ENCODE measurements around the gene ASIC4. TPM values are rescaled to one million over a fixed set of nuclear protein-coding genes. Genes with fewer than 3 reads are reported as not detected.

The ASIC4 gene
- total and polyA plus RNA-seq, 2 of the 13 experiments (the other 11 are each of a cell fraction or from before 2014, with no cell fraction given), result 0.03 TPM; not detected in 1

GRCh38 chr2:219576505-219577388 lies 62.5 kb downstream of the ASIC4 start (continued):
- TF ChIP-seq ZBTB25 (CRISPR knock-in tag; IDR thresholded peaks at IDR 0.05) (peak; percentile 86; the same call in 1 of the 2 replicates), PAXIP1 (CRISPR knock-in tag; conservative IDR thresholded peaks at IDR 0.05) (peak; percentile 98), TFDP1 (CRISPR knock-in tag; IDR thresholded peaks at IDR 0.05; ENCODE audit: borderline replicate concordance) (peak; percentile 84), HIC2 (CRISPR knock-in tag; IDR thresholded peaks at IDR 0.05; ENCODE audit: low read depth) (peak; percentile 66; the same call in 1 of the 2 replicates), CCDC6 (CRISPR knock-in tag; IDR thresholded peaks at IDR 0.05) (peak; percentile 79; the same call in 1 of the 2 replicates), ZNF589 (CRISPR knock-in tag; conservative IDR thresholded peaks at IDR 0.05) (peak; percentile 98), ZNF580 (CRISPR knock-in tag; IDR thresholded peaks at IDR 0.05; ENCODE audit: borderline replicate concordance, low read depth) (peak; percentile 95; the same call in 1 of the 2 replicates), ZNF44 (CRISPR knock-in tag; IDR thresholded peaks at IDR 0.05) (0 out of 2 replicates have a peak, but pooled peaks have one; percentile 46), E2F1 (CRISPR knock-in tag; IDR thresholded peaks at IDR 0.05) (no peak), HMGXB3 (CRISPR knock-in tag; IDR thresholded peaks at IDR 0.05; ENCODE audit: borderline replicate concordance) (peak; percentile 91; the same call in 1 of the 2 replicates)

Measured in HepG2 (cell line).